GM21723 (cell line): ENCODE measurements around the gene FOCAD.

ENCODE experiments used
- ATAC-seq: cut with Tn5 transposase; IDR thresholded peaks from one replicate; pipeline ENCODE4 v1.9.1; 2021; ENCODE audit warnings: mild to moderate bottlenecking, moderate library complexity; ENCODE audit not compliant: unreplicated experiment

Gene FOCAD

GRCh38 chr9:20788526-20789451 lies 104.7 kb downstream of the FOCAD start:
- no peak for ATAC-seq

- ATAC-seq = no peak
Measured at GRCh38 chr9:20790721-20791120, 106.7 kb downstream of the FOCAD start.

GRCh38 chr9:20791682-20792081 lies 107.6 kb downstream of the FOCAD start:
- no peak for ATAC-seq

DNA sequence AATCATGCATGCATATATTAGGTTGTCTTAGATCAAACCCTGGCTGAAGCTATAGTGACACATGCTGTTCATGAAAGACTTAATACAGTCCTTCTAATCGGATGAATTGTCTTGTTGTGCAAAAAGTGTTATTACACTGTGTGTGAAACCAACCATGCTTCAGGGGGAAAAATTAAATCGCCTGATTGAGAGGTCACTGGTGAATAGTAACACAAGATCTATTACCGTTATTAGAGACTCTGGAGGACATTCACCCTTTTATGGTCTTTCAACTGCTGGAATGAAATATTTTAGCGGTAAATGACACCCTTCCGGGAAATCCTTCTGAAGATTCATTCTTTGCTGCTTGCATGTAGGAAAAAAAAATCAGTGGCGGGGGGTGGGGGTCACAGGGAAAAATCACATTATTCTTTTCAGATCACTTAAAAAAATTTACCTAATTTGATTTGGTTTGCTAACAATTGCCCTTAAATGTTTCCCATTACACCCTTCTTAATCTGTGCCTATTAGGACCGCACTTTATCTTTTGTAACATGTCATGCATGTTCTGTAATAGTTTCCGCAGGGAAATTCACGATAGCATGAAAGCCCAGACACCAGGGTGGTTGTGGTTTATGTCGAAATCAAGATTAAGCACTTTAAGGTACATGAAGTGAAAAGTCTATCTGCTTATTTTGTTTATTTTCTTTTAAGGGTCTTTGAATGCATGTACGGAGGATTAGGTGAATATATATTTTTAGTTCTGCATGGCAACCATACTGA lies 120.6 kb downstream of the FOCAD start:
- no peak for ATAC-seq

- ATAC-seq = no peak
Measured at GRCh38 chr9:20805766-20806165, 121.7 kb downstream of the FOCAD start.

DNA sequence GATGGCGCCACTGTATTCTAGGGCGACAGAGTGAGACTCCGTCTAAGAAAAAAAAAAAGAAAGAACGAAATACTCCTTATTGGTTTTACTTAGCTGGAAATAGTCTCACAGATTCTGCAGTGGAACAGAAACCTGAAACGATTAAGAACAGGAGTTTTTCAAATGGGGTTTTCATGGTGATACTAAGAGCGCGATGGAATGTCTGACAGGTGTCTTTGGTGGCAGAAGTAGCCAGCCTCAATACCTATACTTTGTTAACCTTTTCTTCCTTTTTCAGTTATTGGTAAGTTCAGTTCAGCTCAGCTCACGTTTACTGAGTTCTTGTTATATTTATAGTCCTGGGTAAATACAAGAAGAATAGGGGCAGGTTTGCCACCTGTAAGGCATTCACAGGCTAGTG lies 123.9 kb downstream of the FOCAD start:
- no peak for ATAC-seq

- ATAC-seq = no peak
Measured at GRCh38 chr9:20811872-20812271, 127.8 kb downstream of the FOCAD start.

GRCh38 chr9:20815923-20816703 lies 132.1 kb downstream of the FOCAD start:
- no peak for ATAC-seq

- no peak for ATAC-seq
Measured at GRCh38 chr9:20823051-20823450, 139.0 kb downstream of the FOCAD start.

DNA sequence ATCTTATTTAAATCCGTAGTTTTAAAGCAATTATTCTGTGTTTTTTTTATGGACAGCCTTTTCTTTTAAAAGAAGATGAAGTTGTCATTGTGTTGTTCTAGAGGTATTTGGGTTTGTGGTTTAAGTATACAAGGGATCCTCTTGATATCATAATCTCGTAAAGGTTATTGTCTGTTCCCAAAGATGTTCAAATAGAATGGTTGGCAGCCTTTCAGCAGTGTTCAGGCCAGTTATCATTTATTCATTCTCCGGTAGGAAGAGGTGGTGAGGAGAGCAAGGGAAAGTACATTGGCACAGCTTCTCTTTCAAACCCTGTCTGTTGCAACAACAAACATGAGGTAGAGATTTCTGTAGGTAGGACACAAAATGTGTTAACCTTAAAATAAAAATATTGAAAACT lies 147.0 kb downstream of the FOCAD start:
- ATAC-seq = no peak

- no peak for ATAC-seq
Measured at GRCh38 chr9:20832775-20833174, 148.7 kb downstream of the FOCAD start.

- no peak for ATAC-seq
Measured at GRCh38 chr9:20835377-20836286, 151.6 kb downstream of the FOCAD start.

GRCh38 chr9:20837166-20837565 lies 153.1 kb downstream of the FOCAD start:
- ATAC-seq = no peak

DNA sequence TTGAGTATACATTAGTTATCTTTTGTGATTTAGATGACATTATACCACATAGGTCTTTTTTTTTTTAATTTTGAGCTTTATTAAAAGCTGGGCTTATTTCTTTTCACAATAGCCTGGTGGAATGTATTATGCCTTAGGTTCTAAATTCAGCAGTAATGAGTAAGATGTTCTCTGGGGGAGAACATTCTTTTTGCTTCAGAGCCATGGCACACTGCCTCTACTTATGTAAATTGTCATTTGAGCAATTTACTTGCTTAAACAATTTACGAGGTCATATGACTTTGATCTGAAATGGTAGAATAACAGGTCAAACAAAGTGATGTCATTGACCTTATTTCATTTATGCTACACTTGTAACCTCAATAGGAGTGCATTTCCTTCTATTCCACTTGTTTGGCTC lies 154.2 kb downstream of the FOCAD start:
- ATAC-seq = no peak

DNA sequence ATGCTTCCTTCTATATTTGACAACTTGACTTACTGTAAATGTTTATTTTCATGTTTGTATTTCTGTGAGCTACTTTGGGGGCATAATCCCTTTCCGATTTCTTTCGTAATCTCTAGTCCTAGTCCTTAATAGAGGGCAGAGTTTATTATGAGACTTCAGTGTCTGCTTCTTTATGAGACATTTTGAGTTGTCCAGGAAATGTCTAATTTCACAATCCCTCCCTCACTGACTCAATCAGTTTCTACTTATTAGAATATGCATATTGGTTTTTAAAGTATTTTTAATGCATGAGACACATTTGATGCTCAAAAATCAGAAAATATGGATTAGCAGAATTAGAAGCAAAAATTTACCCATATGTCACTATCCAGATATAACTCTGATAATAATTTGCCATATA lies 160.9 kb downstream of the FOCAD start:
- ATAC-seq = no peak

DNA sequence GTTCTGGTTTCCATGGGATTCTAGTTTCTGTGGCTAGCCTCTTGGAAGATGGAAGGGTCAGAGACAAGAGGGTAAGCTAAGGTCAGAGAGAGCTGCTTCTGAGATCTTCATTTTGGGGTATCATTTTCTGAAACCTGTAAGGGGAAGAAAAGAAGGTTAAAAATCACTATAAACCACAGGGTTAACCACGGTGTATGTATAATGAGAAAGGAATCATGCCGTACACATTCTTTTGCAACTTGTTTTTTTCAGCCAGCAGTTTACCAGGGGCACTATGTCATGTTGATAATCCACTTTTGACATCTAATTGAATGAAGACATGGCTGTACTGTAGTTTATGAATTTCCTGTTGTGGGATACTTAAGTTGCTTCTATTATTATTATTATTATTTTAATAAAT lies 164.4 kb downstream of the FOCAD start:
- ATAC-seq = no peak

DNA sequence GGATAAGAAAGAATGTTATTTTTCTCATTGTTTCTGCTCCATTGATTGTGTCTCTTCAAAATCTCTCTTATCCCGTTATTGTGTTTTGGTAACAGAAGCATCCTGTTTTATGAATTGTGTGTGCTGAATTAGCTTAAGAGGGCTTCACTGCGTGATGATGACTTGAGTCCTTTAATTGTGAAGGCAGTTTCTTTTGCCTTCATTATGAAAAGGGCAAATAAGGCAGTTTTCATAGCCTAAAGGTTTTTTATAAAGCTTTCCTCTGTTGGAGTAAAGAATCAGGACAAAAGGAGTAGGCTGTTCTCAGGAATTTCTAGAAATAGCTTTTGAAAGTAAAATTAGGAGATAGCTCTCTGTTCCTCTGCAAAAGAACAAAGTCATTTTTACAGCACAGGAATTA lies 169.8 kb downstream of the FOCAD start:
- ATAC-seq = no peak

DNA sequence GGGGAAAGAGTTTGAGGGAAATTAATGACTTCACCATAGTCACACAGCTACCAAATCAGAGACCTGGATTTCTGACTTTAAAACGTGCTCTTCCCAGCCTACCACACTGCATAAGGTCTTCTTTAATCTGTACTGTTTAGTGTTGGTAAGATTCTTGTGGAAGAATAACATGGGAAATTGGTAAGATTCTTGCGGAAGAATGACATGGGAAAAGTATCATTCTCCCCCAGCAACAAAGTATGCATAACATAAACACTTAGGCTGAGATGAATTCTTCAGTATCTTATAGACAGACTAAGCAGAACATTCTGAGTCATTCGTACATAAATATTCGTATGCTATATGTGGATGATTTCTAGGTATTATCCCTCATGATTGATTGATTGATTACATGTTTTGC lies 170.4 kb downstream of the FOCAD start:
- ATAC-seq = no peak

GRCh38 chr9:20863945-20864344 lies 179.9 kb downstream of the FOCAD start:
- no peak for ATAC-seq

DNA sequence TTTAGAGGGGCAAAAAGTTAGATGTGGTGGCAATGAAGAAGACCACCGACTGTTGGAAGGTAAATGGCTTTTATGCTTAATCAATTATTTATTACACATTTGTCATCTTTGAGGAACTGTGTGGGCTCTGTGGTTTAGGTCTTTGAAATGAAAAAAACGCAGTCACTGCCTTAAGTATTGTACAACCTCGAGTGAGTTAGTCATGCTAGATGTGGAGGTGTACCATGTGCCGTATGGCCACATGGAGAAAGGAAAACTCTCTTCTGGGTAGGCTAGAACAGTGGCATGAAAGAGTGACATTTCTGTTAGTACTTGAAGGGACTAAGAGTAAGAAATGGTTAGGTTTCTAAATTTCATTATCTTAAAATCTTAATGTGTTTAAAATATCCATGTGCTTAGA lies 181.3 kb downstream of the FOCAD start:
- ATAC-seq = no peak
